GM10847 (cell line): ENCODE data around the gene PEA15.

Experiments
- POLR2A ChIP-seq: IDR thresholded peaks from 2 replicates; pipeline ENCODE4 v1.6.1; 2011; ENCODE audit not compliant: insufficient read length; ENCODE audit errors: extremely low read depth

PEA15 gene

DNA sequence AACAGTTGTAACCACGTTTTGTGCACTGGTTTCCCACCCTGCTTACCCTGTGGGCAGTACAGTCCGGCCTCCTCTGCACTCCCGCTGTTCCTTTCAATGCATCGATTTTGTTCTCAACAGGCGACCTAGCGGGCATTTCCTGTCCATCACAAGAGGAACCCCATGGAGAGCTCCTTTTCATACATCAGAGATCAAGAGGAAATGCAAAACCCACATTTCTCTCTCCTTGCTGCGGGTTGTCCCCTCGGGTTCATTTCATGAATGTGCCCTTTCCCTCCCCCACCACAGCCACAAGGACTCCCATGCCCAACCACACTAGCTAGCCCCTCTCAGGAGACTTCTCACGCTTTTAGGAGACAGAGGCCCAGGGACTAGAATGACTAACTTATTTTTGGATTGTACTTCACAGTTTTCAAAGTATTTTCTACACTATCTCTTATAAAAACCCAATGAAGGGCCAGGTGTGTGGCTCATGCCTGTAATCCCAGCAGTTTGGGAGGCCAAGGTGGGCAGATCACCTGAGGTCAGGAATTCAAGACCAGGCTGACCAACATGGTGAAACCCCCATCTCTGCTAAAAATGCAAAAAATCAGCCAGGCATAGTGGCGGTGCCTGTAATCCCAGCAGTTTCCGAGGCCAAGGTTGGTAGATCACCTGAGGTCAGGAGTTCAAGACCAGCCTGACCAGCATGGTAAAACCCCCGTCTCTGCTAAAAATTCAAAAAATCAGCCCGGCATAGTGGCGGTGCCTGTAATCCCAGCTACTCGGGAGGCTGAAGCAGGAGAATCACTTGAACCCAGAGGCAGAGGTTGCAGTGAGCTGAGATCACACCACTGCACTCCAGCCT, 35.4 kb upstream of the PEA15 start:
- no peak for TF ChIP-seq POLR2A

DNA sequence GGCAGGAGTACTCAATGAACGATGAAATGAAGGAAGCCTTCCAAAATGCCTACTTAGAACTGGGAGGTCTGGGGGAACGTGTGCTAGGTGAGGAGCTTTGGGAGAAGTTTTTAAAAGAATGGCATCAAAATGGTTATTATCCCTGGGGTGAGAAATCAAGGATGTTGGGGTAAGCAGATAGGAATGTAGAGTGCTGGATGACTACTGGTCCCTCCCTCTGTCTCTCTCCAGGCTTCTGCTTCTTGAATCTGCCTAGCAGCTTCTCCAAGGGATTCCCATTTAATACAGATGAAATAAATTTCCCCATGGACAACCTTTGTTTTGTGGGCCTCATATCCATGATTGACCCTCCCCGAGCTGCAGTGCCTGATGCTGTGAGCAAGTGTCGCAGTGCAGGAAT, 33.8 kb upstream of the PEA15 start:
- TF ChIP-seq POLR2A = no peak

DNA sequence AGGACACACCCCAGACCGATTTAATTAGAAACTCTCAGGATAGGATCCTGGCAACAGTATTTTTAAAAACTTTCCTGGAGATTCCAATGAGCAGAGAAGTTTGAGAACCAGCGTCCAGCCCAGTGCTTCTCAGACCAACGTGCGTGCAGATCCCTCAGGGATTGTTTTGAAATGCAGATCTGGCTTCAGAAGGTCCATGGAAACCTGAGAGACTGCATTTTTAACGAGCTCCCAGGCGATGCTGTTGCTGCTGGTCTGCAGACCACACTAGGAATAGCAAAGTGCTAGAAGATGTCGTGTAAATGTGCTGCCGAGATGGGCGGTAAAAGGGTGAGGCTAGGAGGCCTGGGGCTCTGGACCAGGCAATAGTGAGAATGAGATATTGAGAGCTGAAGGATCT, 33.2 kb upstream of the PEA15 start:
- TF ChIP-seq POLR2A = no peak

DNA sequence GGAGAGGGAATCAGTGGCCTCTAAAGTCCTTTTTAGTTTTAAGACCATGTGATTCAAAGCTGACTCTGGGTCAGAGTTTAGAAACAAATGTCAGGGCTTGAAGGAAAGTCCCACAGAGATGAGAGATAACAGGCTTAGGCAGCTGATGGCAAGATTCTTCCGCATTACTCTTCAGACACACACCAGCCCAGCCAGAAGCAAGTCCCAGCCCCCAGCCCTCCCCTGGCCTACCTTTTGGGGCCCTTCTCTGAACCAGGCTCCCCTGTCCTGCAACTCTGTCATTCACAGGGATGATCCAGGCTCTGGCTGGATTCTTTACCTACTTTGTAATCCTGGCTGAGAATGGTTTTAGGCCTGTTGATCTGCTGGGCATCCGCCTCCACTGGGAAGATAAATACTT, 28.0 kb upstream of the PEA15 start:
- no peak for TF ChIP-seq POLR2A

DNA sequence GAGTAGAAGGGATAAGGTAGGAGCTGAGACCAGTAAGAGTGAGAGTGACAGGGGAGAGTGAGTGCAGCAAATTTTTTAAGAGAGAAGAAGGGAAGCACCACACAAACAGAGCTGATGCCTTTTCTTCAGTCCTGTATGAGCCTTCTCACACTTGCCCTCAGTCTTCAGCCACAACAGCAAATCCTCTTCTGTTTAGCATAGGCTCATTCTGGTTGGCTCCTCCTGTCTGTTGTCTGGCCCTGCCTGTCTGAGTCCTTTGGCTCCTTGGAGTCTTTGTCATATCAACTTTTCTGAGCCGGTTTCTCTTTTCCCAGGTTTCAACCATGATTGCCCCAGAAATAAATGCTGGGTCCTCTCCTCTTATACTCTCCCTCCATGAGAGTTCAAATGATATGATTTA, 27.5 kb upstream of the PEA15 start:
- TF ChIP-seq POLR2A = no peak

DNA sequence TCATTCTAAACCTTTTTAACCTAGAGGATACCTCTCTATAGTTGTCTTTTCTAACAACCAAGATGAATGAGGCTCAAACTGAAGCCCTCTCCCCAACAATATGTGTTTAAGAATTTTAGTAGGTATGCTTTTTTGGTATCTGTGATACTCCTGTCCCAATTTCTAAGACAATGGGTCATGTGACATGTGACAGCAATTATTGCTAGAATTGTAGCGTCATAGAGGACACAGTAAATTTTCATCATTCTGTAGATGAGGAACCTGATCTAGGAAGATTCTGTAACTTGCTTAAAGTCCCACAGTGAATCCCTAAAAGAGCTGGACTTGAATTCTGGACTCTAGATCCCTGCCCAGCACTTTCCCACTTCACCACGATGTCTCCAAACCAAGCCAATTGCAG, 26.5 kb upstream of the PEA15 start:
- no peak for TF ChIP-seq POLR2A

DNA sequence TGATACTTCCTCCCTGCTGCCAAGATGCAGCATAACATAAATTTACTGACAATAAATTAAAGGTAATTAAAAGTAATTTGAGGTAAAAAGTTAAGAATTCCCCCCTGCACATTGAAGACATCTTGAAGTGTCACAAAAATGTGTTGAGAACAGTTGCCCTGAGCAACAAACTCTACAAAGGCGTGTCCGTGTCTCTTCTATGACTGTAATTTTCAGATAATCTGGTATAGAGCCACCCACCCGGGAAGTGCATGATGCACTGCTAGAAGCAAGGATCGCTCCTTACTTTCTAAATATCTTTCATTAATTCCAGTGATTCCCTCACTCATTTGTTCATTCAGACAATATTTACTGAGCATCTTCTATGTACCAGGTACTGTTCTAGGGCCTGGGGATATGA, 25.8 kb upstream of the PEA15 start:
- TF ChIP-seq POLR2A = no peak

DNA sequence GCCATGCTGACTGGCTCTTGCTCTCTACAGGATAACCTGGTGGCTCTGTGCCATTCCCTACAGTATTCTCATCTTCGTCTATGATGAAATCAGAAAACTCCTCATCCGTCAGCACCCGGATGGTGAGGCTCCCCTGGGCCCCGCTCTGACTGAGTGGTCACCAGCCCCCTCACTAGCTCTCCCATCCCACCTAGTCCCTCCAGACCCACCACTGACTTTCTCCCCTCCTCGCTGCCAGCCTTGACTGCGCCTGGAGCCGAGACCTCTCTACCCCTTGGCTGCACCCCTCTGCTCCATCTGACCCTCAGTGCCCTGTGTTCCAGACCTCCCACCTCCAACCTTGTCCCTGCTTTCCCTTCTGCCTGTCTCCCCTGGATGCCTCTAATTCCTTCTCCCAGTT, 18.9 kb upstream of the PEA15 start:
- no peak for TF ChIP-seq POLR2A

DNA sequence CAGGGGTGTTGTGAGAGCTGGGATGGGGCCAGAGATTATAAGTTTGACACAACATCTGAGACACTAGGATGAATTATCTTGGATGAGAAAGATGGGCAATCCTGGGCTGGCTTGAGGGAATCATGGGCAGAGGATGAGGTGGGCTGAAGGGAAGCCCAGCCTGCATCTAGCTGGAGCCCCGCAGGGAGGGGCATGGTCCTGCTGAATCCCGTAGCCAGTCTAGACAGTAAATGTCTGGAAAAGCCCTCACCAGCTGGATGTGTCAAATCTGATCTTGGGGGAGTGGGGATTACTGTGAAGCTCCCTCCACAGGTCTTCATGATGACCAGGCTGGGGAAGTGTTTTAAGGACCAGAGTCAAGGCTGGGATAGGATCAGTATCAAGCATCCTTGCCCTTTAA, 18.5 kb upstream of the PEA15 start:
- no peak for TF ChIP-seq POLR2A

DNA sequence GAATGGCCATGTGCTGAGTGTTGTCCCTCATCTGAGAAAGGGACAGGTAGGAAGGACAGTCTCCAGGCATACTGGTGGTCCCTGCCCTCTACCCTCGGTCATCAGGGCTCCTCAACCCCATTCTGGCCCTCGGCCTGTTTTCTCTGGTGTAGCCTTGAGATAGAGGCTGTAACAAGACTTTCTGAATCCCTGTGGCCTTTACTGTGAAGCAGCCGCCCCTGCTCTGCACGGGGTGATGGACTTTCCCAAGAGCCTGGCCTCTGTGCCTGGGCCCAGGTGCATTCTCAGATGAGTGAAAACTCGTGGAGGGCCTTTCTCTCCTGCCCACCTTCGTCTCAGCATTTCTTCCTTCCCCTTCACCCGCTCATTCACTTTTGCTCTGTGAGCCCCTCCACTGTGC, 17.8 kb upstream of the PEA15 start:
- TF ChIP-seq POLR2A = no peak

DNA sequence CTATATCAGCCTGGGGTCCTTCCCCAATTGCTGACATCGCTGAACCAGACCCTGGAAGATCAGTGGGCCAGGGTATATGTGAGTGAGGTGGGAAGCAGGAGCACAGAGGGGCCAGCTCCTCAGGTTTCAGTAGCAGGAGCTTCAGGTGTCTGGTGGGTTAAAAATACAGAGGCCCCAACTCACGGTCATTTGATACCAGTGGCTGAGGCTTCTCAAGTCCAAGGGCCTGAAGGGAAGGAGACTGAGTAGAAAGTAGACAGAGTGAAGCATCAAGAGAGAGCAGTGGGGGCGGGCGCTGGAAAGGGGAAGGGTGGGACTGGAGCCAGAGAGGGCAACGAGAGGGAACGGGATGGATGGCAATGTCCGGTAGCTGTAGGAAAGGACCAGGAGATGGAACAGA, 16.8 kb upstream of the PEA15 start:
- no peak for TF ChIP-seq POLR2A

DNA sequence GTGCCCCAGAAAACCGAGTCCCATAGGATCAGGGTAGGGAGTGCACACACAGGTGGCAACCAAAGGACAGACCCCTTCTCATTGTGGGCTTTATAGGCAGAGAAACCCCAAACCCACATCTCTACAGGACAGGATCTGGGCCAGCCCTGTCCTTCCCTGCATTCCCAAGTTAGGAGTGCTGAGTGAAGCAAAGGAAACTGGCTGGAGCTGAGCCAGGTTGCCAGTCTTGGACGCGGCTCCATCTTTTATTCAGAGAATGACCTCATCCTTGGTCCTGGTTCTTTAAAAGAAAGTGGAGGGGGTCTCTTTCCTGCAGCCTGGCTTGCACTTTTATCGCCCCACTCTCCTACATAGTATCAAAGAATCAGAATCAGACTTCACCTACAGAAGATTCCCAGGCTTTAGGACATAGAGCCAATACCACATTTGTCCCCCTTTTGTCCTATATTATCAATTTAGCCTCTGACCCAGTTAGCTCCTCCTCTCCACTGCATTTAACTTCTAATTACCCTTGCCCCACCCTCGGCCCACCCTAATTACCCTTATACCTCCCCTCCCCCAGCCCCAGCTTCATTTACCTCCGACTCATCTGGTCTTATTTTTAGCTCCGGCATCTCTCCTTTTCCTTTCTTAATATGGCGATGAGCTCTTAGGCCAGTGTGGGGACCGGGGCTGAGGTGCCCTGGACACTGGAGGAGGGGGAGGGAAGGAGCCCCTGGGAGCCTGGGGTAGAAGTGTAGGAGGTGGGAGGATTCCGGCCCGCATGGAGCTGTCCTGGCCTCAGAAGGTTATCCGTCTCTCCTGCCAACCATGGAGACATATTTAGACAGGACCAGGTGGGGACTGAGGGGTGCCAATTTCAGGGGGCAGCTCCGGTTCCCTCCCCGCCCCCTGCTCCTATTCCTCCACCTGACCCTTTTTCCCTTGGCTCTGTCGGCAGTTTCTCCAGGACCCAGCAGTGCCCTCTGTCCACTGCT, 15.2 kb upstream of the PEA15 start, which contains the start of gene CASQ1:
CASQ1 (plus strand) TSS at position 927 of the 977 bp plus-strand sequence. CDS start 177 bp downstream, outside the sequence.
- no peak for TF ChIP-seq POLR2A

DNA sequence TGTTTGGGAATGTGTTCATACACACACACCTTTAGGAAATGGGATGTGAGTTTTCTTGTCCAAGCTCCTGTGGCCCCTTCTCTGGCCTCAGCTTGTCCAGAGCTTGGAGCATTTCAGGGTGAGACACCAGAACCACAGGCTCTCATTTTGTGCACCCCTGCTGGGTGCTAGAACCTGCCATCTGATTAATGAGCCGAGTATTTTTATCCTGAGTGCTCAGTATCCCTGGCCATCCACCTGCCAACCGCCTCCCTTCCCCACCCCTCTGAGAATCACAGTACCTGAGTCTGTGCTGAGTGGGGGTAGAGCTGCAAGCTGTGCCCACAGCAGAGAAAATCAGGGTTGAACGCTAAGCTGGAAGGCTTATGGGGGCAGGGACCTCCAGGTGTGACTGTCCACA, 13.4 kb upstream of the PEA15 start:
- TF ChIP-seq POLR2A = no peak

DNA sequence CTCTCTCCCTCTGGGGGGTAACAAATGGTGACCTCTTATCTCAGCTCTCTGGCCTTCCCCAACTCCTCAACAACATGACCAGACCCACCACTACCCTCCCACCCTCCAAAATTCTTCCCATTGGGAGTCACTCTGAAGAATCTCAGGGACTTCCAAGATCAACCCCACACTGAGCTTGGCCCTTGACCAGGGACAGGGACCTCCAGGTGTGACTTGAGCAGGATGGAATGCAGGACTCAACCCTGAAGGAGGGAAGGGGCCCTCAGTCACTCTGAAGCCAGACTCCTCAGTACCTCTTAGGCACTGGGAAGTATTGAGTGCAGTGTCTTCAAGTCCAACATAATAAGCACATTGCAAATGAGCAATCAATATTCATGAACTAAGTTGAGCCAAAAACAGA, 12.9 kb upstream of the PEA15 start:
- no peak for TF ChIP-seq POLR2A

DNA sequence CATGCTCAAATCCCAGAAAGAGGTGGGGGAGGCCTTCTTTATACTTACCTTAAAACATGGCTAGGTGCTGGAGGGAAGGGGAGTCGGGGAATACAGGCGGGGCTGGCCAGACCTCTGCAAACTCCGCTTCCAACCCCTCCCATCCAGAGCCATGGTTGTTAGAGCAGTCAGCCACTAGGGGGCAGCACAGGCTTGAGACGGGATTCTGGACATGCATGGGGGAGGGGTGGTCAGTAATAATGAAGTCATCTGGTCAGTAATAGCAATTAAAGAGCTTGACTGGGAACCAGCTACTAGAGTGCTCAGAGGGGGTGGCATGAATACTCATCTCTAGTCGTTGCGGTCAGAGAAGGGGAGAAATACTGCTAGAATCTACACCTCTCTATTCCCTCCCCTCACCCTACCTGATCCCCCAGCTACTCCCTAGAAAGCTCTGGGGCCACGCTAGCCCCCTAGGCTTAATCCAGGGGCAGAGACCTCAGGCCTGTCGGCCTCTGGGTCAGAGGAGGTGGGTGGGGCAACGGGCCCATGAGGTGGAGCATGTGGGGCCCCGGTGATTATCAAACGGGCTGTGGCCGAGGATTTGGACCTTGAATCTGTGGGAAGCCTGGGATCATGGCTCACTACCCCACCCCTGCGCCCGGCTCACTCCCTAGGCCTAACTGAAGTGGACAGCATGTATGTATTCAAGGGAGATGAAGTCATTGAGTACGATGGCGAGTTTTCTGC, 11.9 kb upstream of the PEA15 start:
- no peak for TF ChIP-seq POLR2A

DNA sequence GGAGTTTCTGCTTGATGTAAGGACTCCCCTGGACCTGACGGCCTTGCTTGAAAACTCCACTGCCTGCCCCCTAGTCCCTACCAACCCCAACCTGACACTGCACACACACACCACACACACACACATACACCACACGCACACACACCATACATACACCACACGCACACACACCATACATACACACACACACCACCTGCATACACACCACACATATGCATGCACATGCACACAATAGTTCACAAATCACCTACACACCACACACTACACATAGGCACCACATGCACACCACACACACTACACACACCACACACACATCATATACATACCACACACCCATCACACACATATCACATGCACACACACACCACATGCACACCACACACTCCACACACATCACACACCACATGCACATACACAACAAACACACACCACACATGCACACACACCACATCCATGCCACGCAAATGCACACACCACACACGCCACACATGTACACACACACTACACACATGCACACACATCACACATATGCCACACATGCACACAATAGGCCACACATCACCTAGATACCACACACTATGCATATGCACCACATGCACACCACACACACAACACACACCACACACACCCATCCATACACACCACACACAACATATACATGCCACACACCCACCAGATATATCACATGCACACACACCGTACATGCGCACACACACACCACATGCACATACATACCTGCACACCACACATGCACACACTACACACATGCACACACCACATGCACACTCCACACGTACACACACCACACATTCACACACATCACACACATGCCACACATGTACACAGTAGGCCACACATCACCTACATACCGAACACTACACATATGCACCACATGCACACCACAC, 11.1 kb upstream of the PEA15 start:
- no peak for TF ChIP-seq POLR2A
